H9 (cell line): ENCODE data around the gene GSAP. TPM values are rescaled to one million over a fixed set of nuclear protein-coding genes. Genes with fewer than 3 reads are reported as not detected.

Experiments
- DNase-seq: peaks from one replicate; pipeline ENCODE4 v3.0.0-alpha.2; 2017
- H2AFZ ChIP-seq: one replicate; pipeline ENCODE4 v1.6.1; 2013; ENCODE audit warnings: mild to moderate bottlenecking, low read length, control low read depth, moderate library complexity
- H2AK5ac ChIP-seq: 2 replicates; pipeline ENCODE4 v1.6.1; 2013; ENCODE audit warnings: low read length, control low read depth, mixed read lengths; ENCODE audit not compliant: insufficient read length
- H2BK120ac ChIP-seq: one replicate; pipeline ENCODE4 v1.6.1; 2013; ENCODE audit warnings: low read depth, mild to moderate bottlenecking, low read length, control low read depth, inconsistent platforms; ENCODE audit not compliant: poor library complexity, severe bottlenecking
- H2BK12ac ChIP-seq: 2 replicates; pipeline ENCODE4 v1.6.1; 2013; ENCODE audit warnings: low read length, control low read depth, mixed read lengths, low read depth; ENCODE audit not compliant: insufficient read length
- H2BK15ac ChIP-seq: 2 replicates; pipeline ENCODE4 v1.6.1; 2013; ENCODE audit warnings: low read depth, low read length, control low read depth
- H2BK20ac ChIP-seq: one replicate; pipeline ENCODE4 v1.6.1; 2013; ENCODE audit warnings: low read depth, mild to moderate bottlenecking, low read length, control low read depth, inconsistent platforms; ENCODE audit not compliant: poor library complexity, severe bottlenecking
- H2BK5ac ChIP-seq: 2 replicates; pipeline ENCODE4 v1.6.1; 2013; ENCODE audit warnings: low read length, control low read depth, mixed read lengths; ENCODE audit not compliant: insufficient read length
- H3K14ac ChIP-seq: 2 replicates; pipeline ENCODE4 v1.6.1; 2013; ENCODE audit warnings: low read length, control low read depth; ENCODE audit not compliant: insufficient read depth
- H3K18ac ChIP-seq: 2 replicates; pipeline ENCODE4 v1.6.1; 2013; ENCODE audit warnings: low read depth, mild to moderate bottlenecking, mixed read lengths, low read length, control low read depth; ENCODE audit not compliant: insufficient read length
- H3K23ac ChIP-seq: 2 replicates; pipeline ENCODE4 v1.6.1; 2013; ENCODE audit warnings: low read length, control low read depth, mixed read lengths, low read depth; ENCODE audit not compliant: insufficient read length
- H3K23me2 ChIP-seq: 2 replicates; pipeline ENCODE4 v1.6.1; 2013; ENCODE audit warnings: low read depth, mild to moderate bottlenecking, mixed read lengths, low read length, control low read depth; ENCODE audit not compliant: insufficient read length, poor library complexity, severe bottlenecking
- H3K27ac ChIP-seq: 2 replicates; pipeline ENCODE4 v1.5.1; 2013; ENCODE audit warnings: low read length, control low read depth, mixed read lengths, low read depth; ENCODE audit not compliant: insufficient read length
- H3K27me3 ChIP-seq: 2 replicates; pipeline ENCODE4 v1.6.1; 2013; ENCODE audit warnings: low read length, control low read depth, inconsistent platforms; ENCODE audit not compliant: insufficient read depth
- H3K4ac ChIP-seq: 2 replicates; pipeline ENCODE4 v1.6.1; 2013; ENCODE audit warnings: low read depth, mild to moderate bottlenecking, control low read depth, inconsistent platforms, low read length, moderate library complexity
- H3K4me1 ChIP-seq: 2 replicates; pipeline ENCODE4 v1.6.1; 2013; ENCODE audit warnings: low read length, control low read depth, inconsistent platforms; ENCODE audit not compliant: insufficient read depth
- H3K4me2 ChIP-seq: 2 replicates; pipeline ENCODE4 v1.6.1; 2013; ENCODE audit warnings: low read length, control low read depth, mixed read lengths; ENCODE audit not compliant: insufficient read length, insufficient read depth
- H3K56ac ChIP-seq: 2 replicates; pipeline ENCODE4 v1.6.1; 2013; ENCODE audit warnings: low read depth, mild to moderate bottlenecking, mixed read lengths, low read length, control low read depth; ENCODE audit not compliant: insufficient read length
- H3K79me1 ChIP-seq: 2 replicates; pipeline ENCODE4 v1.6.1; 2013; ENCODE audit warnings: low read depth, mild to moderate bottlenecking, moderate library complexity, low read length, control low read depth, inconsistent platforms; ENCODE audit not compliant: insufficient read depth, poor library complexity, severe bottlenecking
- H3K79me2 ChIP-seq: 2 replicates; pipeline ENCODE4 v1.6.1; 2013; ENCODE audit warnings: low read length, control low read depth, inconsistent platforms; ENCODE audit not compliant: insufficient read depth
- H3K9ac ChIP-seq: 2 replicates; pipeline ENCODE4 v1.6.1; 2013; ENCODE audit warnings: low read length, control low read depth, mixed read lengths; ENCODE audit not compliant: insufficient read length; ENCODE audit errors: extremely low read depth
- H3K9me3 ChIP-seq: one replicate; pipeline ENCODE4 v1.6.1; 2013; ENCODE audit warnings: low read depth, low read length, inconsistent platforms; ENCODE audit not compliant: control insufficient read depth
- H3T11ph ChIP-seq: one replicate; pipeline ENCODE4 v1.6.1; 2013; ENCODE audit warnings: mild to moderate bottlenecking, low read length, control low read depth, inconsistent platforms
- H4K20me1 ChIP-seq: one replicate; pipeline ENCODE4 v1.6.1; 2013; ENCODE audit not compliant: control insufficient read depth, insufficient read length, insufficient read depth
- H4K5ac ChIP-seq: 2 replicates; pipeline ENCODE4 v1.6.1; 2013; ENCODE audit warnings: low read depth, mild to moderate bottlenecking, mixed read lengths, low read length, control low read depth; ENCODE audit not compliant: insufficient read length
- H4K8ac ChIP-seq: replicated peaks from 2 replicates; pipeline ENCODE4 v1.6.1; 2013; ENCODE audit warnings: low read length, control low read depth, mixed read lengths, low read depth; ENCODE audit not compliant: insufficient read length
- H4K91ac ChIP-seq: 2 replicates; pipeline ENCODE4 v1.6.1; 2013; ENCODE audit warnings: low read depth, mild to moderate bottlenecking, moderate library complexity, mixed read lengths, low read length, control low read depth; ENCODE audit not compliant: insufficient read length
- H3K27ac Mint-ChIP-seq, 3 experiments: 2 replicates in 2 of 3; 3 replicates in 1 of 3; pipeline ENCODE4 v1.8.0; 2020 to 2021; ENCODE audit warnings: mixed read lengths in 3 of 3, mild to moderate bottlenecking in 1 of 3, moderate library complexity in 1 of 3
- H3K27me3 Mint-ChIP-seq: 2 replicates; pipeline ENCODE4 v1.8.0; 2021; ENCODE audit warnings: low read depth, mild to moderate bottlenecking, moderate library complexity, mixed read lengths
- H3K36me3 Mint-ChIP-seq, 3 experiments: 2 replicates in 2 of 3; 3 replicates in 1 of 3; pipeline ENCODE4 v1.8.0; 2020 to 2021; ENCODE audit warnings: low read depth in 3 of 3, mixed read lengths in 3 of 3; ENCODE audit not compliant: insufficient read depth in 1 of 3
- H3K4me1 Mint-ChIP-seq, 2 experiments: 2 replicates each; pipeline ENCODE4 v1.8.0; 2020; ENCODE audit warnings: mixed read lengths in 2 of 2
- H3K4me3 Mint-ChIP-seq, 2 experiments: 2 replicates in 1 of 2; 3 replicates in 1 of 2; pipeline ENCODE4 v1.8.0; 2020 to 2021; ENCODE audit warnings: mild to moderate bottlenecking in 2 of 2, mixed read lengths in 2 of 2, moderate library complexity in 1 of 2
- H3K9me3 Mint-ChIP-seq, 2 experiments: 2 replicates in 1 of 2; 3 replicates in 1 of 2; pipeline ENCODE4 v1.8.0; 2020; ENCODE audit warnings: mild to moderate bottlenecking in 2 of 2, mixed read lengths in 2 of 2, moderate library complexity in 1 of 2
- CTCF ChIP-seq: fragments of 200-600 bp; sonication (generic); conservative IDR thresholded peaks from 3 replicates; pipeline ENCODE4 v1.8.0; 2021; ENCODE audit warnings: antibody characterized with exemption, mild to moderate bottlenecking
- WGBS: extraction: QIAGEN DNeasy Blood & Tissue Kit; methylation state at CpG from one replicate; pipeline ENCODE4 v1.1.7; 2013; ENCODE audit warnings: missing lambda C conversion rate, low lambda C conversion rate, mixed read lengths; ENCODE audit not compliant: insufficient read length; ENCODE audit errors: extremely low coverage; 5-methylcytosine and 5-hydroxymethylcytosine counted together
- total RNA-seq: library from RNA; stranded (reverse); gene quantifications from 2 replicates; pipeline ENCODE4 v1.2.1, GENCODE V29; 2021

The GSAP gene
- total RNA-seq, 1 experiment from 2014 or later = 1.9 TPM

GRCh38 chr7:77359599-77359998 is 56.5 kb downstream of the GSAP start:
- no peaks in the 10 kb centered on the region for H3K79me2 ChIP-seq
- no peak overlapping the region for H2BK5ac ChIP-seq
- no peak overlapping the region for H3K56ac ChIP-seq
- no peak overlapping the region for H3K4me3 Mint-ChIP-seq
- H3K9ac ChIP-seq = no peak overlapping the region
- no peaks in the 10 kb centered on the region for H3K9me3 Mint-ChIP-seq
- H3K36me3 Mint-ChIP-seq = no peaks in the 10 kb centered on the region
- H3K4ac ChIP-seq = no peak overlapping the region
- H3K9me3 ChIP-seq = no peaks in the 10 kb centered on the region
- H3K23me2 ChIP-seq = no peaks in the 10 kb centered on the region
- no peak overlapping the region for H2BK120ac ChIP-seq
- no peaks in the 10 kb centered on the region for H3K27me3 Mint-ChIP-seq
- no peak overlapping the region for H3K4me2 ChIP-seq
- no peak overlapping the region for H2BK15ac ChIP-seq
- no peak overlapping the region for H2AFZ ChIP-seq
- no peak overlapping the region for H3K18ac ChIP-seq
- H3K4me1 ChIP-seq = no peaks in the 10 kb centered on the region
- H4K91ac ChIP-seq = no peak overlapping the region
- H2AK5ac ChIP-seq = no peak overlapping the region
- no peak overlapping the region for H4K8ac ChIP-seq
- H4K5ac ChIP-seq = no peak overlapping the region
- H3K27ac ChIP-seq = no peak overlapping the region
- no peak overlapping the region for H3K14ac ChIP-seq
- H3T11ph ChIP-seq = no peak overlapping the region
- H2BK12ac ChIP-seq = no peak overlapping the region
- no peaks in the 10 kb centered on the region for H3K27me3 ChIP-seq
- H4K20me1 ChIP-seq = no peaks in the 10 kb centered on the region
- no peak for TF ChIP-seq CTCF
- H3K79me1 ChIP-seq = no peaks in the 10 kb centered on the region
- no peak overlapping the region for H2BK20ac ChIP-seq
- DNase-seq = no peak
- H3K27ac Mint-ChIP-seq = no peak overlapping the region
- H3K23ac ChIP-seq = no peak overlapping the region
- WGBS = no CpG with 5 or more reads among the region's 1 CpG
- H3K4me1 Mint-ChIP-seq = no peaks in the 10 kb centered on the region
